Testis (tissue), 2 donors: ENCODE data around the gene COL6A6.

Source experiments
- POLR2A ChIP-seq: fragments of 450-650 bp; IDR thresholded peaks from one replicate; pipeline ENCODE4 v1.6.1; 2017; ENCODE audit warnings: antibody characterized with exemption, mild to moderate bottlenecking, moderate library complexity
- TF ChIP-seq, protein P1 (sequence below), 3 experiments: fragments of 450-650 bp in 2 of 3; fragments of 200-600 bp in 1 of 3; sonication (generic) in 1 of 3; IDR thresholded peaks; one replicate each; pipeline ENCODE4 v1.5.1; 2016 to 2019; ENCODE audit warnings: antibody characterized with exemption in 3 of 3, mild to moderate bottlenecking in 2 of 3, moderate library complexity in 1 of 3

DNA sequence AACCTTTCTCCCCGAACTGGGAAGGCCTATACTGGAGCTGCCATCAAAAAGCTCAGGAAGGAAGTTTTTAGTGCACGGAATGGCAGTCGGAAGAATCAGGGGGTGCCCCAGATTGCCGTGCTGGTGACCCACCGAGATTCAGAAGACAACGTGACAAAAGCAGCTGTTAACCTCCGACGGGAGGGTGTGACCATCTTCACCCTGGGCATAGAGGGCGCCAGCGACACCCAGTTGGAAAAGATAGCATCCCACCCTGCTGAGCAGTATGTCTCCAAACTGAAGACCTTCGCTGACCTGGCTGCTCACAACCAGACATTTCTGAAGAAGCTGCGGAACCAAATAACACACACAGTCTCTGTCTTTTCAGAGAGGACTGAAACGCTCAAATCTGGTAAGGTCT is 48.2 kb downstream of the COL6A6 start:
- no peak for TF ChIP-seq POLR2A
- TF ChIP-seq, protein P1, sequence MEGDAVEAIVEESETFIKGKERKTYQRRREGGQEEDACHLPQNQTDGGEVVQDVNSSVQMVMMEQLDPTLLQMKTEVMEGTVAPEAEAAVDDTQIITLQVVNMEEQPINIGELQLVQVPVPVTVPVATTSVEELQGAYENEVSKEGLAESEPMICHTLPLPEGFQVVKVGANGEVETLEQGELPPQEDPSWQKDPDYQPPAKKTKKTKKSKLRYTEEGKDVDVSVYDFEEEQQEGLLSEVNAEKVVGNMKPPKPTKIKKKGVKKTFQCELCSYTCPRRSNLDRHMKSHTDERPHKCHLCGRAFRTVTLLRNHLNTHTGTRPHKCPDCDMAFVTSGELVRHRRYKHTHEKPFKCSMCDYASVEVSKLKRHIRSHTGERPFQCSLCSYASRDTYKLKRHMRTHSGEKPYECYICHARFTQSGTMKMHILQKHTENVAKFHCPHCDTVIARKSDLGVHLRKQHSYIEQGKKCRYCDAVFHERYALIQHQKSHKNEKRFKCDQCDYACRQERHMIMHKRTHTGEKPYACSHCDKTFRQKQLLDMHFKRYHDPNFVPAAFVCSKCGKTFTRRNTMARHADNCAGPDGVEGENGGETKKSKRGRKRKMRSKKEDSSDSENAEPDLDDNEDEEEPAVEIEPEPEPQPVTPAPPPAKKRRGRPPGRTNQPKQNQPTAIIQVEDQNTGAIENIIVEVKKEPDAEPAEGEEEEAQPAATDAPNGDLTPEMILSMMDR (IDR thresholded peaks at IDR 0.05) = no peak
